WERI-Rb-1 (cell line): ENCODE measurements around the gene MYO7B.

ENCODE experiments used
- DNase-seq: peaks from one replicate; pipeline ENCODE4 v3.0.0-alpha.2; 2020
- H3K27ac ChIP-seq: fragments of 250-450 bp; sonication (Bioruptor Pico); 2 replicates; pipeline ENCODE4 v1.5.1; 2020; ENCODE audit warnings: mild to moderate bottlenecking, moderate library complexity
- H3K27me3 ChIP-seq: fragments of 250-450 bp; sonication (Bioruptor Pico); 2 replicates; pipeline ENCODE4 v1.5.1; 2021; ENCODE audit warnings: mild to moderate bottlenecking, low read depth, moderate library complexity; ENCODE audit not compliant: insufficient read depth, severe bottlenecking
- H3K36me3 ChIP-seq: fragments of 250-450 bp; sonication (Bioruptor Pico); 2 replicates; pipeline ENCODE4 v1.5.1; 2020; ENCODE audit warnings: mild to moderate bottlenecking, moderate library complexity
- H3K4me3 ChIP-seq: 2 replicates; pipeline ENCODE4 v1.5.1; 2011; ENCODE audit warnings: low read depth, mild to moderate bottlenecking, control low read depth, low read length
- H3K9me3 ChIP-seq: fragments of 250-450 bp; sonication (Bioruptor Pico); 2 replicates; pipeline ENCODE4 v1.5.1; 2021; ENCODE audit warnings: mild to moderate bottlenecking, moderate library complexity; ENCODE audit not compliant: severe bottlenecking
- CTCF ChIP-seq: IDR thresholded peaks from 2 replicates; pipeline ENCODE4 v1.5.1; 2011; ENCODE audit warnings: low read depth, mild to moderate bottlenecking, control low read depth, inconsistent platforms, low read length

MYO7B gene

GRCh38 chr2:127650041-127650784, 114.7 kb downstream of the MYO7B start:
- Histone ChIP-seq H3K36me3 (no peaks in the 10 kb centered on the region), H3K27ac (no peak overlapping the region), H3K4me3 (no peak overlapping the region), H3K27me3 (no peaks in the 10 kb centered on the region), H3K9me3 (no peaks in the 10 kb centered on the region)
- DNase-seq, result no peak
- TF ChIP-seq CTCF, result no peak

GRCh38 chr2:127650785-127651380, 115.4 kb downstream of the MYO7B start:
- Histone ChIP-seq H3K27me3 (no peaks in the 10 kb centered on the region), H3K27ac (no peak overlapping the region), H3K9me3 (no peaks in the 10 kb centered on the region), H3K4me3 (no peak overlapping the region), H3K36me3 (no peaks in the 10 kb centered on the region)
- DNase-seq, result no peak
- TF ChIP-seq CTCF, result no peak

GRCh38 chr2:127651381-127651809, 115.9 kb downstream of the MYO7B start:
- DNase-seq, result no peak
- no peaks in the 10 kb centered on the region for H3K36me3 ChIP-seq
- no peak overlapping the region for H3K27ac ChIP-seq
- no peak for TF ChIP-seq CTCF
- H3K27me3 ChIP-seq, result no peaks in the 10 kb centered on the region
- H3K9me3 ChIP-seq, result no peaks in the 10 kb centered on the region
- no peak overlapping the region for H3K4me3 ChIP-seq

- TF ChIP-seq CTCF, result no peak
- Histone ChIP-seq H3K27me3 (no peaks in the 10 kb centered on the region), H3K36me3 (no peaks in the 10 kb centered on the region), H3K27ac (no peak overlapping the region), H3K9me3 (no peaks in the 10 kb centered on the region), H3K4me3 (no peak overlapping the region)
- DNase-seq, result no peak
Measured at GRCh38 chr2:127651971-127652550, 116.6 kb downstream of the MYO7B start.

- Histone ChIP-seq H3K9me3 (no peaks in the 10 kb centered on the region), H3K4me3 (no peak overlapping the region), H3K36me3 (no peaks in the 10 kb centered on the region), H3K27me3 (no peaks in the 10 kb centered on the region), H3K27ac (no peak overlapping the region)
- DNase-seq, result no peak
- TF ChIP-seq CTCF, result no peak
Measured at GRCh38 chr2:127652786-127653357, 117.4 kb downstream of the MYO7B start.
